HG02759 (cell line): Measurements from ENCODE around the gene PCOLCE2.

ENCODE experiments used
- ATAC-seq: cut with Tn5 transposase; IDR thresholded peaks from one replicate; pipeline ENCODE4 v1.9.1; 2021; ENCODE audit warnings: mild to moderate bottlenecking, moderate library complexity; ENCODE audit not compliant: unreplicated experiment

Gene PCOLCE2

GRCh38 chr3:142817356-142817755, 71.5 kb downstream of the PCOLCE2 start:
- ATAC-seq = no peak

- ATAC-seq = no peak
Measured at GRCh38 chr3:142815803-142816202, 73.1 kb downstream of the PCOLCE2 start.

GRCh38 chr3:142809259-142809658, 79.6 kb downstream of the PCOLCE2 start:
- ATAC-seq = no peak

- ATAC-seq = no peak
Measured at GRCh38 chr3:142808103-142808917, 80.6 kb downstream of the PCOLCE2 start.

GRCh38 chr3:142802891-142803290, 86.0 kb downstream of the PCOLCE2 start:
- no peak for ATAC-seq

- no peak for ATAC-seq
Measured at GRCh38 chr3:142801746-142802145, 87.1 kb downstream of the PCOLCE2 start.

GRCh38 chr3:142796823-142797222, 92.1 kb downstream of the PCOLCE2 start:
- no peak for ATAC-seq

- no peak for ATAC-seq
Measured at GRCh38 chr3:142795332-142795731, 93.6 kb downstream of the PCOLCE2 start.

GRCh38 chr3:142794508-142794907, 94.4 kb downstream of the PCOLCE2 start:
- ATAC-seq = no peak

GRCh38 chr3:142787719-142788118, 101.2 kb downstream of the PCOLCE2 start:
- ATAC-seq = no peak

GRCh38 chr3:142785996-142786395, 102.9 kb downstream of the PCOLCE2 start:
- ATAC-seq = no peak

- ATAC-seq = no peak
Measured at GRCh38 chr3:142784228-142784627, 104.7 kb downstream of the PCOLCE2 start.

- no peak for ATAC-seq
Measured at GRCh38 chr3:142782616-142783015, 106.3 kb downstream of the PCOLCE2 start.

- ATAC-seq = no peak
Measured at GRCh38 chr3:142779591-142779990, 109.3 kb downstream of the PCOLCE2 start.

- ATAC-seq = no peak
Measured at GRCh38 chr3:142778541-142778940, 110.3 kb downstream of the PCOLCE2 start.

GRCh38 chr3:142777927-142778326, 111.0 kb downstream of the PCOLCE2 start:
- ATAC-seq = no peak

- ATAC-seq = no peak
Measured at GRCh38 chr3:142768338-142768737, 120.5 kb downstream of the PCOLCE2 start.
